Trophoblast cell (in vitro differentiated cells and primary cell): ENCODE results near the gene PTPRE.

Experiments used
- DNase-seq, 2 donors: peaks; one replicate each; pipeline ENCODE4 v3.0.0-alpha.2; 2016
- H2AFZ ChIP-seq: 2 replicates; pipeline ENCODE4 v1.6.1; 2013; ENCODE audit warnings: low read length, moderate library complexity, mild to moderate bottlenecking; ENCODE audit not compliant: insufficient read depth, poor library complexity
- H2AK5ac ChIP-seq: 2 replicates; pipeline ENCODE4 v1.6.1; 2013; ENCODE audit warnings: mild to moderate bottlenecking, low read length
- H2BK120ac ChIP-seq: 2 replicates; pipeline ENCODE4 v1.6.1; 2013; ENCODE audit warnings: low read length, mild to moderate bottlenecking, moderate library complexity; ENCODE audit not compliant: insufficient read depth, poor library complexity
- H2BK12ac ChIP-seq: 2 replicates; pipeline ENCODE4 v1.6.1; 2013; ENCODE audit warnings: mild to moderate bottlenecking, low read length, moderate library complexity
- H2BK5ac ChIP-seq: 2 replicates; pipeline ENCODE4 v1.6.1; 2013; ENCODE audit warnings: low read length, low read depth, moderate library complexity, mild to moderate bottlenecking; ENCODE audit not compliant: poor library complexity
- H3K14ac ChIP-seq: 2 replicates; pipeline ENCODE4 v1.6.1; 2013; ENCODE audit warnings: mild to moderate bottlenecking, low read length
- H3K18ac ChIP-seq: 2 replicates; pipeline ENCODE4 v1.6.1; 2013; ENCODE audit warnings: mild to moderate bottlenecking, low read length
- H3K23ac ChIP-seq: 2 replicates; pipeline ENCODE4 v1.6.1; 2013; ENCODE audit warnings: low read length
- H3K27ac ChIP-seq: 2 replicates; pipeline ENCODE4 v1.5.1; 2013; ENCODE audit warnings: low read depth, mild to moderate bottlenecking, inconsistent platforms, low read length, moderate library complexity
- H3K27me3 ChIP-seq: 2 replicates; pipeline ENCODE4 v1.6.1; 2013; ENCODE audit warnings: inconsistent platforms, mild to moderate bottlenecking, low read length, moderate library complexity; ENCODE audit not compliant: insufficient read depth
- H3K36me3 ChIP-seq, 2 experiments: 1 replicate in 1 of 2; 2 replicates in 1 of 2; pipeline ENCODE4 v1.6.1; 2013; ENCODE audit warnings: low read length in 2 of 2, mild to moderate bottlenecking in 2 of 2, moderate library complexity in 1 of 2; ENCODE audit not compliant: insufficient read depth in 2 of 2, control insufficient read depth in 1 of 2
- H3K4ac ChIP-seq: 2 replicates; pipeline ENCODE4 v1.6.1; 2013; ENCODE audit warnings: low read depth, mild to moderate bottlenecking, low read length, moderate library complexity
- H3K4me1 ChIP-seq, 2 experiments: 1 replicate in 1 of 2; 2 replicates in 1 of 2; pipeline ENCODE4 v1.6.1; 2013; ENCODE audit warnings: low read length in 2 of 2, mild to moderate bottlenecking in 2 of 2, moderate library complexity in 1 of 2; ENCODE audit not compliant: insufficient read depth in 2 of 2, control insufficient read depth in 1 of 2
- H3K4me2 ChIP-seq: 2 replicates; pipeline ENCODE4 v1.6.1; 2013; ENCODE audit warnings: inconsistent platforms, mild to moderate bottlenecking, low read length, moderate library complexity
- H3K4me3 ChIP-seq: 2 replicates; pipeline ENCODE4 v1.5.1; 2013; ENCODE audit warnings: mild to moderate bottlenecking, low read depth, low read length, inconsistent platforms
- H3K79me1 ChIP-seq: one replicate; pipeline ENCODE4 v1.6.1; 2013; ENCODE audit warnings: low read length
- H3K79me2 ChIP-seq: 2 replicates; pipeline ENCODE4 v1.6.1; 2013; ENCODE audit warnings: low read length, mild to moderate bottlenecking; ENCODE audit not compliant: control insufficient read depth, insufficient read depth, poor library complexity
- H3K9ac ChIP-seq: 2 replicates; pipeline ENCODE4 v1.6.1; 2013; ENCODE audit warnings: mild to moderate bottlenecking, low read length
- H3K9me3 ChIP-seq: 2 replicates; pipeline ENCODE4 v1.6.1; 2013; ENCODE audit warnings: low read depth, mild to moderate bottlenecking, control low read depth, inconsistent platforms, low read length; ENCODE audit not compliant: insufficient read depth
- H4K12ac ChIP-seq: 2 replicates; pipeline ENCODE4 v1.6.1; 2013; ENCODE audit warnings: low read depth, mild to moderate bottlenecking, low read length, moderate library complexity
- H4K8ac ChIP-seq: 2 replicates; pipeline ENCODE4 v1.6.1; 2013; ENCODE audit warnings: low read depth, mild to moderate bottlenecking, low read length, moderate library complexity
- H4K91ac ChIP-seq: one replicate; pipeline ENCODE4 v1.6.1; 2013; ENCODE audit warnings: low read depth, mild to moderate bottlenecking, low read length, moderate library complexity
- WGBS: extraction: QIAGEN DNeasy Blood & Tissue Kit; methylation state at CpG from one replicate; pipeline ENCODE4 v1.1.7; 2013; ENCODE audit warnings: missing lambda C conversion rate; ENCODE audit not compliant: insufficient read length, insufficient coverage; ENCODE audit errors: extremely low coverage; 5-methylcytosine and 5-hydroxymethylcytosine counted together

The PTPRE gene

GRCh38 chr10:128116187-128116586, 209.3 kb downstream of the PTPRE start:
- no peaks in the 10 kb centered on the region for H3K4me1 ChIP-seq
- H3K9me3 ChIP-seq = no peaks in the 10 kb centered on the region
- no peaks in the 10 kb centered on the region for H3K79me1 ChIP-seq
- no peak overlapping the region for H2BK120ac ChIP-seq
- no peaks in the 10 kb centered on the region for H3K79me2 ChIP-seq
- H3K14ac ChIP-seq = no peak overlapping the region
- H2AFZ ChIP-seq = no peak overlapping the region
- H3K36me3 ChIP-seq = peaks cover 25 to 50% of the 10 kb centered on the region in 2 experiments
- no peak overlapping the region for H3K4me2 ChIP-seq
- no peak overlapping the region for H3K9ac ChIP-seq
- H3K27me3 ChIP-seq = no peaks in the 10 kb centered on the region
- no peak overlapping the region for H3K4me3 ChIP-seq
- no peak overlapping the region for H4K91ac ChIP-seq
- H3K4ac ChIP-seq = no peak overlapping the region
- no peak overlapping the region for H4K8ac ChIP-seq
- no peak overlapping the region for H2BK12ac ChIP-seq
- H2AK5ac ChIP-seq = no peak overlapping the region
- no peak for DNase-seq
- no peak overlapping the region for H3K27ac ChIP-seq
- no CpG with 5 or more reads among the region's 4 CpGs for WGBS
- H4K12ac ChIP-seq = no peak overlapping the region
- no peak overlapping the region for H3K18ac ChIP-seq
- H3K23ac ChIP-seq = no peak overlapping the region
- H2BK5ac ChIP-seq = no peak overlapping the region

DNA sequence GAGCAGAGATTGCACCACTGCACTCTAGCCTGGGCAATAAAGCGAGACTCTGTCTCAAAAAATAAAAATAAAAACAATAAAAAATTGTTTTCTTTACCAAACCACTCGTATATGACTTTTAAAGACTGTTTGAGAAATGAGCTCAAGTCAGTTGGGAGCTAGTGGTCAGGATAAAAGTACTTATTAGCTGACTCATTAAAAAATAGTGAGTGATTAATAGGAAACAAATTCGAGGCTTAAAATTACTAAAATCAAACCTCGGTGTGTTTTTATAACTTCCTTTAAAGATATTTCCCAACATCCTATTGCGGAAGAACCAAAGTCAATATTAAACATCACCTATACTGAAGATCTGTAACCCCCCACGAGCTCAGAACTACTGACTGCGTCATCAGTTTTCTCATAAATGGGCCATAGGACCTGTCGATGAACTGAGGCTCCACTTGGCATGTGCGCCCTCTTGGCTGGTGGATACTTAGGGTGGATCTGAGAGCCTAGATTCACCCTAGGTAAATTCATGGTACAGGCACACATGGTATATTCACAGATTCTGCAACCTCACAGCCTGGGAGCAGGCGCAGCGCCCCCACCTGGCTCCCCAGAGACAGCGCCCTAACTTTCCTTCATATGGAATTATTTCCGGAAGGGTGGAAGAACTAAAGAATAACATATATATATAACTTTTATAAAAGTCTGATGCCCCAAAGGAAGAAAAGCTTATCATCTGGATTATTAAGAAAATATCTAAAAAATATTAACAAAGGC, 210.1 kb downstream of the PTPRE start:
- H3K27me3 ChIP-seq = no peaks in the 10 kb centered on the region
- WGBS = no CpG with 5 or more reads among the region's 13 CpGs
- no peak overlapping the region for H4K91ac ChIP-seq
- no peak overlapping the region for H2BK120ac ChIP-seq
- H2AFZ ChIP-seq = no peak overlapping the region
- no peak overlapping the region for H2AK5ac ChIP-seq
- no peak overlapping the region for H3K4me3 ChIP-seq
- H4K8ac ChIP-seq = no peak overlapping the region
- H3K4ac ChIP-seq = no peak overlapping the region
- no peak overlapping the region for H3K14ac ChIP-seq
- no peak overlapping the region for H4K12ac ChIP-seq
- DNase-seq = no peak
- H3K79me1 ChIP-seq = no peaks in the 10 kb centered on the region
- H2BK12ac ChIP-seq = no peak overlapping the region
- no peak overlapping the region for H3K9ac ChIP-seq
- H2BK5ac ChIP-seq = no peak overlapping the region
- H3K18ac ChIP-seq = no peak overlapping the region
- H3K4me1 ChIP-seq = peaks cover 0 to under 1% of the 10 kb centered on the region in 2 experiments
- H3K27ac ChIP-seq = no peak overlapping the region
- H3K23ac ChIP-seq = no peak overlapping the region
- no peaks in the 10 kb centered on the region for H3K79me2 ChIP-seq
- H3K9me3 ChIP-seq = no peaks in the 10 kb centered on the region
- peaks cover 26 to 46% of the 10 kb centered on the region in 2 experiments for H3K36me3 ChIP-seq
- no peak overlapping the region for H3K4me2 ChIP-seq

DNA sequence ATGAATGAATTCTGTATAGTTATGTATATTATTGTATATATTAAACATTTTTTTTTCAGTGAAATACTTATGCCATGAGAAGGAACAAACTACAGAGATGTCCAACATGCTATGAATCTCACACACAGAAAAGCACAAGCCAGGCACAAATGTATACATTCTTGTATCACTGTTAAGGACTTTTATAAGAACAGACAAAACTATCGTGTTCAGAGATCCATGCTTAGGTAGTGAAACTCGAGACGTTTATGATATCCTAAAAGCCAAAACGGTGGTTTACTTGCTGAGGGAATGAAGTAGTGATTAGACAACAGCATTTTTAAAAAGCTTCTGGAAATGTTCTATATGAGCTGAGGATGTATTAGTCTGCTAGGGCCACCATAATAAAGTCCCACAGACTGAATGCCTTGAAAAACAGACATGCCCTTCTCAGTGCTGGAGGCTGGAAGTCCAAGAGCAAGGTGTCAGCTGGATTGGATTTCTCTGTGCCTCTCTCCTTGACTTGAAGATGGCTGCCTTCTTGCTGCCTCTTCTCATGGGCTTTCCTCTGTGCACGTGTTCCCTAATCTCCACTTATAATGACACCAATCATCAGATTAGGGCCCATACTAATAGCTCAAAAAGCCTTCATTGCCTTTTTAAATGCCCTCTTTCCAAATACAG, 215.0 kb downstream of the PTPRE start:
- no peak overlapping the region for H4K8ac ChIP-seq
- no peak overlapping the region for H3K14ac ChIP-seq
- no peak overlapping the region for H2BK120ac ChIP-seq
- H4K91ac ChIP-seq = no peak overlapping the region
- no peak overlapping the region for H2BK12ac ChIP-seq
- no peak overlapping the region for H2AK5ac ChIP-seq
- H3K27me3 ChIP-seq = no peaks in the 10 kb centered on the region
- H3K23ac ChIP-seq = no peak overlapping the region
- H3K36me3 ChIP-seq = peaks cover 10 to 11% of the 10 kb centered on the region in 2 experiments
- H4K12ac ChIP-seq = no peak overlapping the region
- H3K4ac ChIP-seq = no peak overlapping the region
- no peak overlapping the region for H3K27ac ChIP-seq
- peaks cover 6 to 15% of the 10 kb centered on the region in 2 experiments for H3K4me1 ChIP-seq
- no peak overlapping the region for H3K4me2 ChIP-seq
- peaks cover 10% of the 10 kb centered on the region for H3K79me2 ChIP-seq
- no peak overlapping the region for H3K18ac ChIP-seq
- H3K9ac ChIP-seq = no peak overlapping the region
- no CpG with 5 or more reads among the region's 5 CpGs for WGBS
- no peak overlapping the region for H3K4me3 ChIP-seq
- H3K79me1 ChIP-seq = peaks cover 6% of the 10 kb centered on the region
- no peak for DNase-seq
- H2AFZ ChIP-seq = no peak overlapping the region
- no peak overlapping the region for H2BK5ac ChIP-seq
- H3K9me3 ChIP-seq = no peaks in the 10 kb centered on the region

GRCh38 chr10:128122931-128123330, 216.0 kb downstream of the PTPRE start:
- H3K14ac ChIP-seq = no peak overlapping the region
- H3K9ac ChIP-seq = no peak overlapping the region
- no peak overlapping the region for H2AK5ac ChIP-seq
- H2BK12ac ChIP-seq = no peak overlapping the region
- H2BK5ac ChIP-seq = no peak overlapping the region
- no peak overlapping the region for H4K91ac ChIP-seq
- H4K8ac ChIP-seq = no peak overlapping the region
- H3K4ac ChIP-seq = no peak overlapping the region
- H3K4me1 ChIP-seq = peaks cover 6 to 15% of the 10 kb centered on the region in 2 experiments
- no peak overlapping the region for H2BK120ac ChIP-seq
- H3K27ac ChIP-seq = no peak overlapping the region
- H3K36me3 ChIP-seq = peaks cover 5 to 6% of the 10 kb centered on the region in 2 experiments
- no peak overlapping the region for H3K23ac ChIP-seq
- no peak for DNase-seq
- H3K18ac ChIP-seq = no peak overlapping the region
- no peaks in the 10 kb centered on the region for H3K27me3 ChIP-seq
- WGBS = no CpG with 5 or more reads among the region's 2 CpGs
- H3K79me1 ChIP-seq = peaks cover 6% of the 10 kb centered on the region
- H3K9me3 ChIP-seq = no peaks in the 10 kb centered on the region
- no peak overlapping the region for H3K4me3 ChIP-seq
- no peak overlapping the region for H4K12ac ChIP-seq
- no peak overlapping the region for H3K4me2 ChIP-seq
- no peak overlapping the region for H2AFZ ChIP-seq
- peaks cover 10% of the 10 kb centered on the region for H3K79me2 ChIP-seq
